Measurements from ENCODE around the gene CLPTM1.

CLPTM1 gene

DNA sequence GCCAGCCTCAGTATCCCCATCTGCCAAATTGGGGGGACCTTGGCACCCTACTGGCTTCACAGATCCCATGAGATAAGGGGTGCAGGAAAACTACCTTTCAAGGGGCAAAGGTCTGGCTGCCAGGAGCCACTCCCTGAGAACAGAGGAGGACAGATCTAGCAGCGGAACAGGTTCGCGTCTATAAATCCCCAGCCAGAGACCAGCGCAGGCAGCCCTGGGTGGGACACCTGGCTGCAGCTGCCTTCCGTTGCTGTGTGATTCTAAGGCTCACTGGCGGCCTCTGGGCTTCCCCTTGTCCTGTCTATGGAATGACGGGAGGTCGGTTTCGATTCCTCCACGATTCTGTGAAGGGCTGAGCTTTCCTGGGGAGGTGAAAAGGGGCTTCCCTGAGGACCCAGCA lies 53.4 kb downstream of the CLPTM1 start:
- ATAC-seq (ENCODE audit: insufficient read depth, low read depth) = no peak
- Histone ChIP-seq H3K4me3 (ENCODE audit: low read depth in 1 of 2, low read length in 2 of 2) (no peak overlapping the region), H3K4me1 (ENCODE audit: insufficient read depth, low read length) (no peaks in the 10 kb centered on the region), H3K27me3 (ENCODE audit: insufficient read depth, low read length, poor library complexity) (no peaks in the 10 kb centered on the region), H3K27ac (ENCODE audit: low read length) (no peak overlapping the region), H2AFZ (ENCODE audit: low read depth, low read length) (no peak overlapping the region), H3K9ac (ENCODE audit: low read depth, low read length) (no peak overlapping the region), H4K20me1 (ENCODE audit: insufficient read depth, low read length) (0 out of 2 replicates have a peak, but pooled peaks cover 6% of the 10 kb centered on the region), H3K36me3 (ENCODE audit: insufficient read depth, low read length) (no peaks in the 10 kb centered on the region), H3K79me2 (ENCODE audit: insufficient read depth, low read length) (no peaks in the 10 kb centered on the region), H3K4me2 (ENCODE audit: insufficient read depth, low read length) (no peak overlapping the region), H3K9me3 (ENCODE audit: insufficient read depth, low read length, severe bottlenecking) (no peaks in the 10 kb centered on the region)
- TF ChIP-seq, protein P1, sequence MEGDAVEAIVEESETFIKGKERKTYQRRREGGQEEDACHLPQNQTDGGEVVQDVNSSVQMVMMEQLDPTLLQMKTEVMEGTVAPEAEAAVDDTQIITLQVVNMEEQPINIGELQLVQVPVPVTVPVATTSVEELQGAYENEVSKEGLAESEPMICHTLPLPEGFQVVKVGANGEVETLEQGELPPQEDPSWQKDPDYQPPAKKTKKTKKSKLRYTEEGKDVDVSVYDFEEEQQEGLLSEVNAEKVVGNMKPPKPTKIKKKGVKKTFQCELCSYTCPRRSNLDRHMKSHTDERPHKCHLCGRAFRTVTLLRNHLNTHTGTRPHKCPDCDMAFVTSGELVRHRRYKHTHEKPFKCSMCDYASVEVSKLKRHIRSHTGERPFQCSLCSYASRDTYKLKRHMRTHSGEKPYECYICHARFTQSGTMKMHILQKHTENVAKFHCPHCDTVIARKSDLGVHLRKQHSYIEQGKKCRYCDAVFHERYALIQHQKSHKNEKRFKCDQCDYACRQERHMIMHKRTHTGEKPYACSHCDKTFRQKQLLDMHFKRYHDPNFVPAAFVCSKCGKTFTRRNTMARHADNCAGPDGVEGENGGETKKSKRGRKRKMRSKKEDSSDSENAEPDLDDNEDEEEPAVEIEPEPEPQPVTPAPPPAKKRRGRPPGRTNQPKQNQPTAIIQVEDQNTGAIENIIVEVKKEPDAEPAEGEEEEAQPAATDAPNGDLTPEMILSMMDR (IDR thresholded peaks at IDR 0.05; ENCODE audit: borderline replicate concordance, extremely low read depth, low read length, poor library complexity, severe bottlenecking) = no peak
- no peak for TF ChIP-seq EZH2 (IDR thresholded peaks at IDR 0.05; ENCODE audit: borderline replicate concordance, low read depth, low read length, severe bottlenecking)
- DNase-seq = no peak

DNA sequence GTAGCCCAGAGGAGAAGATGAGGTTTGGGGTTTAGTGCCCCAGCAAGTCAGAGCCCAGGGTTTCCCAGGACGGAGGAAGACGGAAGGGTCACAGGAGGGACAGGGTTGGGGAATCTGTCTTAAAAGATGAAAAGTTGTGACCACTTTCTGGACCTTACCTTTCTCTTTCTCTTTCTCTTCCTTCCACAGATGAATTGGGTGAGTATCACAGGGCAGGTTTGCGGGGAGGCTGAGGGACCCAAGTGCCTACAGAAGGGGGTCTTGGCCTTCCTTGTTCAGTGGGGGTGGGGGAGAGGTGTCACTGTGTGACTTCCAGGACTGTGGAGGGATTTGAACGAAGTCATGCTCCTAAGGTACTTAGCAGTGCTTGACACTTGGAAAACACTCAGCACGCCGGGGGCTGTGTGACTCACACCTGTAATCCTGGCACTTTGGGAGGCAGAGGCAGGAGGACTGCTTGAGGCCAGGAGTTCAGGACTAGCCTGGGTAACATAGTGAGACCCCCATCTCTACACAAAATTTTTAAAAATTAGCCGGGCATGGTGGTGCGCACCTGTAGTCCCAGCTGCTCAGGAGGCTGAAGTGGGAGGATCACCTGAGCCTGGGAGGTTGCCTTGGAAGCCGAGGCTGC lies 54.6 kb downstream of the CLPTM1 start:
- Histone ChIP-seq H3K36me3 (ENCODE audit: insufficient read depth, low read length) (no peaks in the 10 kb centered on the region), H3K27me3 (ENCODE audit: insufficient read depth, low read length, poor library complexity) (no peaks in the 10 kb centered on the region), H3K9me3 (ENCODE audit: insufficient read depth, low read length, severe bottlenecking) (no peaks in the 10 kb centered on the region), H3K4me3 (ENCODE audit: low read depth in 1 of 2, low read length in 2 of 2) (no peak overlapping the region), H3K79me2 (ENCODE audit: insufficient read depth, low read length) (no peaks in the 10 kb centered on the region), H2AFZ (ENCODE audit: low read depth, low read length) (no peak overlapping the region), H4K20me1 (ENCODE audit: insufficient read depth, low read length) (0 out of 2 replicates have a peak, but pooled peaks cover 6% of the 10 kb centered on the region), H3K4me2 (ENCODE audit: insufficient read depth, low read length) (no peak overlapping the region), H3K9ac (ENCODE audit: low read depth, low read length) (no peak overlapping the region), H3K4me1 (ENCODE audit: insufficient read depth, low read length) (no peaks in the 10 kb centered on the region), H3K27ac (ENCODE audit: low read length) (no peak overlapping the region)
- no peak for ATAC-seq (ENCODE audit: insufficient read depth, low read depth)
- DNase-seq = no peak
- TF ChIP-seq, protein P1 (IDR thresholded peaks at IDR 0.05; ENCODE audit: borderline replicate concordance, extremely low read depth, low read length, poor library complexity, severe bottlenecking) = no peak
- TF ChIP-seq EZH2 (IDR thresholded peaks at IDR 0.05; ENCODE audit: borderline replicate concordance, low read depth, low read length, severe bottlenecking) = no peak

DNA sequence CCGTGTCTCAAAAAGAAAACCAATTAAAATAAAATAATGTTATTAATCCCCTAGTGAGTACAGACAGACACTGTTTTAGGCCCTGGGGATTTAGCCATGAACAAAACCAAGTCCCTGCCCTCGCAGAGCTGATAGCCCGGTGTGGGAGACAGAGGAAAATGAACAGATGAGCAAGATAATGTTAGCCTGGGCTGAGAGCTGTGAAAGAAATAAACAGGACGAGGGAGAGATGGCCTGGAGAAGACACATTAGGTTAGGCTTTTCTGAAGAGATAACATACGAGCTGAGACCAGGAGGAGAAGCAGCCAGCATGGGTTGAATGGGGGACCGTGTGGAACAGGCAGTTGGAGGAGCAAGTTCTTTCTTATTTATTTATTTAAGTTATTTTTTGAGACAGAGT lies 55.1 kb downstream of the CLPTM1 start:
- Histone ChIP-seq H3K79me2 (ENCODE audit: insufficient read depth, low read length) (no peaks in the 10 kb centered on the region), H3K9me3 (ENCODE audit: insufficient read depth, low read length, severe bottlenecking) (no peaks in the 10 kb centered on the region), H4K20me1 (ENCODE audit: insufficient read depth, low read length) (0 out of 2 replicates have a peak, but pooled peaks cover 6% of the 10 kb centered on the region), H3K4me3 (ENCODE audit: low read depth in 1 of 2, low read length in 2 of 2) (no peak overlapping the region), H3K4me2 (ENCODE audit: insufficient read depth, low read length) (no peak overlapping the region), H3K4me1 (ENCODE audit: insufficient read depth, low read length) (no peaks in the 10 kb centered on the region), H2AFZ (ENCODE audit: low read depth, low read length) (no peak overlapping the region), H3K36me3 (ENCODE audit: insufficient read depth, low read length) (no peaks in the 10 kb centered on the region), H3K9ac (ENCODE audit: low read depth, low read length) (no peak overlapping the region), H3K27me3 (ENCODE audit: insufficient read depth, low read length, poor library complexity) (no peaks in the 10 kb centered on the region), H3K27ac (ENCODE audit: low read length) (no peak overlapping the region)
- ATAC-seq (ENCODE audit: insufficient read depth, low read depth) (no peak), DNase-seq (no peak)
- TF ChIP-seq EZH2 (IDR thresholded peaks at IDR 0.05; ENCODE audit: borderline replicate concordance, low read depth, low read length, severe bottlenecking) = no peak
- TF ChIP-seq, protein P1 (IDR thresholded peaks at IDR 0.05; ENCODE audit: borderline replicate concordance, extremely low read depth, low read length, poor library complexity, severe bottlenecking) = no peak

All from DND-41 (cell line).